WTC11 (cell line): ENCODE results near the gene HIF1A. TPM values are rescaled to one million over a fixed set of nuclear protein-coding genes. Genes with fewer than 3 reads are reported as not detected.

Source experiments
- ATAC-seq: fragments of 200-7000 bp; cut with Tn5 transposase; 2 replicates; pipeline ENCODE4 v1.10.0; 2021; ENCODE audit warnings: mild to moderate bottlenecking, moderate library complexity
- CTCF ChIA-PET: fragments of 300-600 bp; sonication (Branson Sonifier 250); formaldehyde crosslinking; loops from one replicate; lab custom pipeline; 2021; ENCODE audit warnings: antibody characterized with exemption; lab: Charles Lee
- POLR2A ChIA-PET: fragments of 350-600 bp; sonication (Branson Sonifier 250); formaldehyde crosslinking; loops from one replicate; lab custom pipeline; 2021; ENCODE audit warnings: antibody characterized with exemption; lab: Charles Lee
- DNase-seq: peaks from one replicate; pipeline ENCODE4 v3.0.0; 2021; ENCODE audit warnings: low spot score
- H3K27ac Mint-ChIP-seq: 2 replicates; pipeline ENCODE4 v1.8.0; 2021; ENCODE audit warnings: mixed read lengths
- H3K27me3 Mint-ChIP-seq: 2 replicates; pipeline ENCODE4 v1.8.0; 2021; ENCODE audit warnings: low read depth, mild to moderate bottlenecking, moderate library complexity, mixed read lengths
- H3K36me3 Mint-ChIP-seq: 2 replicates; pipeline ENCODE4 v1.8.0; 2021; ENCODE audit warnings: mixed read lengths
- H3K4me1 Mint-ChIP-seq: 2 replicates; pipeline ENCODE4 v1.8.0; 2022; ENCODE audit warnings: mixed read lengths
- H3K4me3 Mint-ChIP-seq: 2 replicates; pipeline ENCODE4 v1.8.0; 2021; ENCODE audit warnings: mild to moderate bottlenecking, moderate library complexity, mixed read lengths
- H3K9me3 Mint-ChIP-seq: 2 replicates; pipeline ENCODE4 v1.8.0; 2021; ENCODE audit warnings: mixed read lengths
- CREB1 ChIP-seq: sonication (generic); formaldehyde crosslinking; IDR thresholded peaks from 2 replicates; pipeline ENCODE4 v1.8.0; 2023; ENCODE audit warnings: mild to moderate bottlenecking, missing genetic modification reagents
- IRF1 ChIP-seq: sonication (generic); formaldehyde crosslinking; IDR thresholded peaks from 2 replicates; pipeline ENCODE4 v1.8.0; 2023; ENCODE audit warnings: missing genetic modification reagents
- JUN ChIP-seq: sonication (generic); formaldehyde crosslinking; IDR thresholded peaks from 2 replicates; pipeline ENCODE4 v1.8.0; 2023; ENCODE audit warnings: mild to moderate bottlenecking, missing genetic modification reagents
- KAT7 ChIP-seq: sonication (generic); formaldehyde crosslinking; IDR thresholded peaks from 2 replicates; pipeline ENCODE4 v1.8.1; 2023; ENCODE audit warnings: missing genetic modification reagents, mild to moderate bottlenecking, borderline replicate concordance
- OVOL2 ChIP-seq: fragments of 250-450 bp; sonication (Bioruptor Pico); IDR thresholded peaks from 2 replicates; pipeline ENCODE4 v1.9.0; 2021; ENCODE audit warnings: mild to moderate bottlenecking, borderline replicate concordance
- PREB ChIP-seq: sonication (generic); formaldehyde crosslinking; IDR thresholded peaks from 2 replicates; pipeline ENCODE4 v1.8.1; 2022; ENCODE audit warnings: mild to moderate bottlenecking, missing genetic modification reagents, moderate library complexity, borderline replicate concordance
- PRRX2 ChIP-seq: fragments of 250-450 bp; sonication (Bioruptor Pico); IDR thresholded peaks from 2 replicates; pipeline ENCODE4 v1.8.0; 2021; ENCODE audit warnings: mild to moderate bottlenecking
- RORB ChIP-seq: fragments of 250-450 bp; sonication (Bioruptor Pico); IDR thresholded peaks from 2 replicates; pipeline ENCODE4 v1.9.0; 2021; ENCODE audit warnings: mild to moderate bottlenecking
- SMAD3 ChIP-seq: sonication (generic); formaldehyde crosslinking; IDR thresholded peaks from 2 replicates; pipeline ENCODE4 v1.8.0; 2022; ENCODE audit warnings: missing genetic modification reagents, mild to moderate bottlenecking, borderline replicate concordance
- ZBTB21 ChIP-seq: sonication (generic); formaldehyde crosslinking; IDR thresholded peaks from 2 replicates; pipeline ENCODE4 v1.8.1; 2023; ENCODE audit warnings: mild to moderate bottlenecking, missing genetic modification reagents, borderline replicate concordance
- ZNF263 ChIP-seq: sonication (generic); formaldehyde crosslinking; IDR thresholded peaks from 2 replicates; pipeline ENCODE4 v1.8.1; 2022; ENCODE audit warnings: low read depth, mild to moderate bottlenecking, moderate library complexity, missing genetic modification reagents
- ZNF317 ChIP-seq: sonication (generic); formaldehyde crosslinking; IDR thresholded peaks from 2 replicates; pipeline ENCODE4 v1.8.1; 2023; ENCODE audit warnings: low read depth, mild to moderate bottlenecking, moderate library complexity, missing genetic modification reagents, borderline replicate concordance
- ZNF396 ChIP-seq: fragments of 250-450 bp; sonication (Bioruptor Pico); IDR thresholded peaks from 2 replicates; pipeline ENCODE4 v1.8.0; 2021; ENCODE audit warnings: mild to moderate bottlenecking, moderate library complexity, borderline replicate concordance
- ZNF423 ChIP-seq: fragments of 250-450 bp; sonication (Bioruptor Pico); IDR thresholded peaks from 2 replicates; pipeline ENCODE4 v2.1.2; 2022; ENCODE audit warnings: mild to moderate bottlenecking, moderate library complexity
- total RNA-seq: library from RNA; stranded (reverse); gene quantifications from 3 replicates; pipeline ENCODE4 v1.2.3, GENCODE V29; 2021
- TF ChIP-seq, protein P1 (sequence below): sonication (generic); formaldehyde crosslinking; conservative IDR thresholded peaks from 2 replicates; pipeline ENCODE4 v1.8.1; 2022; ENCODE audit warnings: mild to moderate bottlenecking, missing genetic modification reagents
- TF ChIP-seq, protein P2 (sequence below): sonication (generic); formaldehyde crosslinking; IDR thresholded peaks from 2 replicates; pipeline ENCODE4 v1.8.1; 2022; ENCODE audit warnings: low read depth, mild to moderate bottlenecking, moderate library complexity, missing genetic modification reagents, borderline replicate concordance
- TF ChIP-seq, protein P3 (sequence below): sonication (generic); formaldehyde crosslinking; IDR thresholded peaks from 2 replicates; pipeline ENCODE4 v1.8.0; 2022; ENCODE audit warnings: mild to moderate bottlenecking, missing genetic modification reagents
- TF ChIP-seq, protein P4 (sequence below): sonication (generic); formaldehyde crosslinking; IDR thresholded peaks from 2 replicates; pipeline ENCODE4 v1.8.1; 2023; ENCODE audit warnings: mild to moderate bottlenecking, missing genetic modification reagents, moderate library complexity
- TF ChIP-seq, protein P5 (sequence below): sonication (generic); formaldehyde crosslinking; IDR thresholded peaks from 2 replicates; pipeline ENCODE4 v1.8.1; 2022; ENCODE audit warnings: mild to moderate bottlenecking, moderate library complexity, missing genetic modification reagents

Gene HIF1A
- total RNA-seq, 1 experiment from 2014 or later, result 165 TPM

- no peak for ATAC-seq
- POLR2A ChIA-PET, result no interaction called here
- Mint-ChIP-seq H3K4me1 (peaks cover 70% of the 10 kb centered on the region), H3K27me3 (no peaks in the 10 kb centered on the region), H3K4me3 (no peak overlapping the region), H3K27ac (peak overlapping the region; percentile 21), H3K9me3 (no peaks in the 10 kb centered on the region), H3K36me3 (no peaks in the 10 kb centered on the region)
- TF ChIP-seq PRRX2 (CRISPR knock-in tag) (no peak), ZNF317 (no peak), CREB1 (no peak), ZNF396 (CRISPR knock-in tag) (no peak), PREB (CRISPR knock-in tag) (no peak), JUN (no peak), ZNF423 (CRISPR knock-in tag) (no peak), ZBTB21 (no peak)
- TF ChIP-seq, protein P1, sequence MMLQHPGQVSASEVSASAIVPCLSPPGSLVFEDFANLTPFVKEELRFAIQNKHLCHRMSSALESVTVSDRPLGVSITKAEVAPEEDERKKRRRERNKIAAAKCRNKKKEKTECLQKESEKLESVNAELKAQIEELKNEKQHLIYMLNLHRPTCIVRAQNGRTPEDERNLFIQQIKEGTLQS (CRISPR knock-in tag), result no peak
- TF ChIP-seq, protein P2, sequence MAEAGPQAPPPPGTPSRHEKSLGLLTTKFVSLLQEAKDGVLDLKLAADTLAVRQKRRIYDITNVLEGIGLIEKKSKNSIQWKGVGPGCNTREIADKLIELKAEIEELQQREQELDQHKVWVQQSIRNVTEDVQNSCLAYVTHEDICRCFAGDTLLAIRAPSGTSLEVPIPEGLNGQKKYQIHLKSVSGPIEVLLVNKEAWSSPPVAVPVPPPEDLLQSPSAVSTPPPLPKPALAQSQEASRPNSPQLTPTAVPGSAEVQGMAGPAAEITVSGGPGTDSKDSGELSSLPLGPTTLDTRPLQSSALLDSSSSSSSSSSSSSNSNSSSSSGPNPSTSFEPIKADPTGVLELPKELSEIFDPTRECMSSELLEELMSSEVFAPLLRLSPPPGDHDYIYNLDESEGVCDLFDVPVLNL (CRISPR knock-in tag), result no peak
- CTCF ChIA-PET, result interaction anchor here (0.5 kb wide), 1 partner anchor 34 kb away, joined by 3 read pairs; no protein-coding TSS in a partner anchor
- DNase-seq, result no peak
These were observed 16.8 kb downstream of the HIF1A start for GRCh38 chr14:61712137-61712536.

- ChIA-PET POLR2A (no interaction called here), CTCF (no interaction called here)
- no peaks in the 10 kb centered on the region for H3K27me3 Mint-ChIP-seq
- H3K36me3 Mint-ChIP-seq, result no peaks in the 10 kb centered on the region
- TF ChIP-seq KAT7 (CRISPR knock-in tag) (no peak), ZNF263 (no peak)
- TF ChIP-seq, protein P3, sequence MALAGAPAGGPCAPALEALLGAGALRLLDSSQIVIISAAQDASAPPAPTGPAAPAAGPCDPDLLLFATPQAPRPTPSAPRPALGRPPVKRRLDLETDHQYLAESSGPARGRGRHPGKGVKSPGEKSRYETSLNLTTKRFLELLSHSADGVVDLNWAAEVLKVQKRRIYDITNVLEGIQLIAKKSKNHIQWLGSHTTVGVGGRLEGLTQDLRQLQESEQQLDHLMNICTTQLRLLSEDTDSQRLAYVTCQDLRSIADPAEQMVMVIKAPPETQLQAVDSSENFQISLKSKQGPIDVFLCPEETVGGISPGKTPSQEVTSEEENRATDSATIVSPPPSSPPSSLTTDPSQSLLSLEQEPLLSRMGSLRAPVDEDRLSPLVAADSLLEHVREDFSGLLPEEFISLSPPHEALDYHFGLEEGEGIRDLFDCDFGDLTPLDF, result no peak
- H3K27ac Mint-ChIP-seq, result peak overlapping the region; percentile 90
- peaks cover 81% of the 10 kb centered on the region for H3K4me1 Mint-ChIP-seq
- ATAC-seq (peak; percentile 84), DNase-seq (no peak)
- H3K9me3 Mint-ChIP-seq, result no peaks in the 10 kb centered on the region
- peak overlapping the region; percentile 38 for H3K4me3 Mint-ChIP-seq
These were observed 18.6 kb downstream of the HIF1A start for GRCh38 chr14:61713724-61714437.

DNA sequence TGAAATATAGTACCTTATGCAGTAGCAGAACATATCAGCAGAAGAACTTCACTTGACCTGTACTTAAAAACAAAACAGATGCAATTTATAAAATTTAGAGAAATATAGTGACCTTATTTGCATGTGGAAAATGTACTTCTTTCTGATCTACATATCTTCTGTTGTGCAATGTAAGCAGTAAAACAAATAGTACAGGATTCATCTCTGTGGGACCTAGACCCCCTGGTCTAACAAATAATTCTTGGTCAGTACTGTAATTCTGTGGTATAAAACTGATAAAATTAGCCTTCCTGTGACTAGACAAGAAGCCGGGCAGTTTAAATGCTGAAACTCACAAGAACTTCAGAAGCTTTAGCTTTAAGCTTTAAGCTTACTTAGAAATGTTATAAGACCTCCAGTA lies 21.6 kb downstream of the HIF1A start:
- Mint-ChIP-seq H3K36me3 (peaks cover 8% of the 10 kb centered on the region), H3K4me3 (no peak overlapping the region), H3K4me1 (peaks cover 79% of the 10 kb centered on the region), H3K27ac (0 out of 2 replicates have a peak overlapping the region, but pooled peaks have one; percentile 38), H3K27me3 (no peaks in the 10 kb centered on the region), H3K9me3 (no peaks in the 10 kb centered on the region)
- ATAC-seq (no peak), DNase-seq (no peak)
- ChIA-PET CTCF (interaction anchor here (1.9 kb wide), 1 partner anchor 37 kb away, joined by 4 read pairs; no protein-coding TSS in a partner anchor), POLR2A (no interaction called here)
- no peak for TF ChIP-seq RORB (CRISPR knock-in tag)
- TF ChIP-seq SMAD3 (CRISPR knock-in tag), result no peak
- TF ChIP-seq, protein P4, sequence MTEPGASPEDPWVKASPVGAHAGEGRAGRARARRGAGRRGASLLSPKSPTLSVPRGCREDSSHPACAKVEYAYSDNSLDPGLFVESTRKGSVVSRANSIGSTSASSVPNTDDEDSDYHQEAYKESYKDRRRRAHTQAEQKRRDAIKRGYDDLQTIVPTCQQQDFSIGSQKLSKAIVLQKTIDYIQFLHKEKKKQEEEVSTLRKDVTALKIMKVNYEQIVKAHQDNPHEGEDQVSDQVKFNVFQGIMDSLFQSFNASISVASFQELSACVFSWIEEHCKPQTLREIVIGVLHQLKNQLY (CRISPR knock-in tag), result no peak
- TF ChIP-seq, protein P3, result no peak
- TF ChIP-seq, protein P5, sequence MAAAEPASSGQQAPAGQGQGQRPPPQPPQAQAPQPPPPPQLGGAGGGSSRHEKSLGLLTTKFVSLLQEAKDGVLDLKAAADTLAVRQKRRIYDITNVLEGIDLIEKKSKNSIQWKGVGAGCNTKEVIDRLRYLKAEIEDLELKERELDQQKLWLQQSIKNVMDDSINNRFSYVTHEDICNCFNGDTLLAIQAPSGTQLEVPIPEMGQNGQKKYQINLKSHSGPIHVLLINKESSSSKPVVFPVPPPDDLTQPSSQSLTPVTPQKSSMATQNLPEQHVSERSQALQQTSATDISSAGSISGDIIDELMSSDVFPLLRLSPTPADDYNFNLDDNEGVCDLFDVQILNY (CRISPR knock-in tag), result no peak
- TF ChIP-seq OVOL2, result no peak
- no peak for TF ChIP-seq IRF1 (CRISPR knock-in tag)
